Right cardiac atrium (tissue), 5 donors: ENCODE measurements around the gene SMIM31. TPM values are rescaled to one million over a fixed set of nuclear protein-coding genes. Genes with fewer than 3 reads are reported as not detected.

Experiments used
- ATAC-seq, 2 donors: fragments of 200-7000 bp; cut with Tn5 transposase; one replicate each; pipeline versions ENCODE4 v1.8.0 to v1.9.1; 2020; ENCODE audit warnings: moderate library complexity in 2 of 2, mild to moderate bottlenecking in 1 of 2
- DNase-seq, 3 donors: peaks; one replicate each; pipeline ENCODE4 v3.0.0-alpha.2; 2020
- H3K27ac ChIP-seq: one replicate; pipeline ENCODE4 v1.5.1; 2013; ENCODE audit warnings: mild to moderate bottlenecking, low read length, control low read depth, moderate library complexity
- H3K27me3 ChIP-seq: one replicate; pipeline ENCODE4 v1.6.1; 2013; ENCODE audit not compliant: control insufficient read depth, insufficient read depth
- H3K4me1 ChIP-seq: one replicate; pipeline ENCODE4 v1.6.1; 2013; ENCODE audit warnings: low read length; ENCODE audit not compliant: control insufficient read depth, insufficient read depth
- H3K4me3 ChIP-seq: one replicate; pipeline ENCODE4 v1.5.1; 2013; ENCODE audit warnings: low read length, control low read depth
- H3K9me3 ChIP-seq: one replicate; pipeline ENCODE4 v1.6.1; 2013; ENCODE audit warnings: low read length; ENCODE audit not compliant: control insufficient read depth
- WGBS: extraction: QIAGEN DNeasy Blood & Tissue Kit; methylation state at CpG from one replicate; pipeline ENCODE4 v1.1.7; 2013; 5-methylcytosine and 5-hydroxymethylcytosine counted together
- intact Hi-C, 4 donors: fragments of 100-400 bp; cut with DNase I; formaldehyde crosslinking; loops; one replicate each; pipeline versions ENCODE4 v1.11.0 to v1.14.0; 2022 to 2023
- polyA plus RNA-seq: library from polyadenylated mRNA; stranded (reverse); fragments of 200-250 nt; gene quantifications from one replicate; pipeline ENCODE4 v1.2.3, GENCODE V29; 2013
- total RNA-seq, 4 donors: library from RNA; stranded (reverse); fragmentation: NEBNext Ultra II Directional; extraction: Animal tissue kit (Norgen Biotek cat#: 25700); gene quantifications; one replicate each; pipeline ENCODE4 v1.2.1, GENCODE V29; 2021
- donor health status: healthy with polysubstance abuse.
- donor health status: DM: no; HTN: yes; CAD: no.
- donor health status: DM: no; HTN: no; CAD: no.
- donor health status: DM: no; HTN: yes; CAD: no; lungs with severe emphysema.
- donor health status: DM: yes; HTN: yes; CAD: no.

Gene SMIM31
- total and polyA plus RNA-seq, 5 donors, result not detected

DNA sequence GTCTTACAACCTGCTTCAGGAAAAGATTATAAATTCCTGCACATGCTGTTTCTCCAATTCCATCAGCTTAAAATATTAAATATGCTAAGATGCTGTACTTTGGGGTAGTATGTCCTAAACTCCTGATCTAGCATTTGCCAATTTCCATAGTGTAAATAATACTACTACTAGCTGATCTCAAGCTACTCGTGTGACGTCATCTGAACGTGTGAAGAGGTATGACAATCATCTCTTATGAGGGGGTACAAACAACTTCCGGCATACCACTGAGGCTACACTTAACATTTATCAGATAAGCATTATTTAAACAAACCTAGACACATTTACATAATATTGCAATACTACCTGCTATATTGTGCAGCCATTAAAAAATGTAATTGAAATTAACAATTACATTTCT is 70.7 kb downstream of the SMIM31 start:
- no peak overlapping the region for H3K27ac ChIP-seq
- H3K27me3 ChIP-seq, result no peaks in the 10 kb centered on the region
- DNase-seq (no peak), ATAC-seq (no peak)
- H3K9me3 ChIP-seq, result no peaks in the 10 kb centered on the region
- no peaks in the 10 kb centered on the region for H3K4me1 ChIP-seq
- 71% methylated on average over 4 of the region's 4 CpGs for WGBS
- intact Hi-C loops, result no loop called here
- no peak overlapping the region for H3K4me3 ChIP-seq

DNA sequence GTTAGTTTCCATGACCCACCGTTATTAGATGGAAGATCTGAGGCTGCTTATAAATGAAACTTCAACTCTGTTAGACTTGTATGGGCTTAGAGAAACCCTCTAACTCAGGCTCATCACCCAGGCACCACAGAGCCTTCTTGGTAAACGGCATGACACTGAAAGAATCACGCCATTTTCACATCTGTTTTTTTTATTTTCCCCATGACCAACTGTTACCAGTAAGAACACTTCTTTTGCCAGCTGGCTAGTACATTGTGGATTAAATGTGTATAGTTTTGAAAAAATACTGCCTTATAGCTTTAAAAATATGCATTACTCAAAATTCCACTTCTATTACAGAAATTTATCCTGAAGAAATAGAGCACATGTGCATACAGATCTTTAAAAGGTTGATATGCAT is 75.0 kb downstream of the SMIM31 start:
- DNase-seq (no peak), ATAC-seq (no peak)
- no peak overlapping the region for H3K27ac ChIP-seq
- no peaks in the 10 kb centered on the region for H3K9me3 ChIP-seq
- 71% methylated on average over 3 of the region's 3 CpGs for WGBS
- no peaks in the 10 kb centered on the region for H3K4me1 ChIP-seq
- intact Hi-C loops, result no loop called here
- no peaks in the 10 kb centered on the region for H3K27me3 ChIP-seq
- H3K4me3 ChIP-seq, result no peak overlapping the region

DNA sequence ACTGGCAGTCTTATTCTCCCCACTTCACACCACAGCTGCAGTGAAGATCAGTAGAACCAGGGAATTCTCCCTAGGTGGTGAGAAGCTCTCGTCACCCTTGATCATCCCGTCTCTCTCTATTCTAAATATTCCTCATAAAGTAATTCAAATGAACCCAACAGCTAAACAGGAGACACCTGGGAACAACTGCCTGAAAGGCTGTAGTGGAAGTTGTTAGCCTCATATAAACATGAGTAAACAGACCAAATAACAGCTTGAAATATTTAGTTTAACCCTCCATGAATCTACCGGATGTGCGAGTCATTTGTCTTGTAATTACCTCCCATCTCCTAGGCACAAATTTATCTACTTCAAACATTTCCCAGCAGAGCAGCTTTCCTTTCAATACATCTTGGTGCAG is 92.6 kb downstream of the SMIM31 start:
- DNase-seq, result no peak
- intact Hi-C loops, result no loop called here
- Histone ChIP-seq H3K27ac (no peak overlapping the region), H3K9me3 (no peaks in the 10 kb centered on the region), H3K4me1 (no peaks in the 10 kb centered on the region), H3K27me3 (no peaks in the 10 kb centered on the region), H3K4me3 (no peak overlapping the region)
- 56% methylated on average over 4 of the region's 4 CpGs for WGBS
- no peak for ATAC-seq

DNA sequence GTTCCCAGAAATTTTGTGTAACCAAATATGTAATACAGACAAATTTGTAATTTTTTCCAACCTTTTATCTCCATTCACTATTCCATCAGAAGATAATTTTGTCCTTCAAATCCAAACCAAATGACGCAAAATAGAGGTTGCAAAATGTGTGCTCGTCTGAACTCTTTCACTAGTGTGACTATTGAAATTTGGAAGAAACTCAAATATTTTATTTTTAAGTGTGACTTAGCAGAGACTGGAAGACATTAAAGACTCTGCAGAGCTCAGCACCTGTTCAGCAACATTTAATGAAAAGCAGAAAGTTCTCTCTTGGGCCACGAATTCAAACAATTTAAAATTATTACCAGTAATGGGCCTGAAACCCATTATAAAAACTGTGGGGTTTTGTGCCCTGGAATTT is 93.1 kb downstream of the SMIM31 start:
- no peak for ATAC-seq
- Histone ChIP-seq H3K27me3 (no peaks in the 10 kb centered on the region), H3K4me1 (no peaks in the 10 kb centered on the region), H3K4me3 (no peak overlapping the region), H3K27ac (no peak overlapping the region), H3K9me3 (no peaks in the 10 kb centered on the region)
- DNase-seq, result no peak
- intact Hi-C loops, result no loop called here
- WGBS, result 48% methylated on average over 3 of the region's 3 CpGs

DNA sequence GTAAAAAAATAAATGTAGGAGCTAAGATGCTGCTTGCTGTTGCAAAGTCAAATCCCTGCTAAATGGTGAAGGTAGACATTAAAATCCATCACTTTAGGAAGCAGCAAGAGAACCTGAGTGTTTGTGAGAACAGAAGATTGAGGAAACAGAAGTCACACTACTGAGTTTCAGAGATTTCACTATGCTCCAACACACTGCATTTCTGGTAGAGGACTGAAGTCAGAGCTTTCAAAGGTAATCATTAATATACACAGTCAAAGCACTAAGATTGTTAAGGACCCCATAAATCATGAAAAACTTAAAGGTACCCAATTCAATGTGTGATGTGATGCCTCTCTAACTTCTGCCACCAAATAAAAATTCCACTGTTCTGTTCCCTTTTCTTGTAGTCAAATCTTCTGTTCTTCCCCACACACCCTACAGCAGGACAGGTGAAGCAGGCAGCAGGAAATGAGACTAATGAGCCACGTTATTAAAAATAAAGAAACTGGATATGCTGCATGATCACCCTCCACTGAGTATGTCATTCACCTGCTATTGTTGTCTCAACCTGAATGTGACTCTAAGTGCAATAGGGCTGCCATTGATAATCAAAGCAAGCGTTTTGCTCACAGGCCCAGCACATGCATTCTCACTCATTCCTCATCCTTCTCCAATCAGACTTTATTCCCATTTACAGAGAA is 94.2 kb downstream of the SMIM31 start:
- no peak for ATAC-seq
- H3K9me3 ChIP-seq, result no peaks in the 10 kb centered on the region

More for the DNA sequence above, 94.2 kb downstream of the SMIM31 start:
- no peak for DNase-seq
- Histone ChIP-seq H3K4me1 (no peaks in the 10 kb centered on the region), H3K4me3 (no peak overlapping the region), H3K27ac (no peak overlapping the region), H3K27me3 (no peaks in the 10 kb centered on the region)
- 50% methylated on average over 2 of the region's 2 CpGs for WGBS
- intact Hi-C loops, result no loop called here

Other genes starting within 250 kb of the SMIM31 start
- not detected for gene APELA, start 123.0 kb downstream of the SMIM31 start, total RNA-seq
- not detected for gene APELA, start 123.0 kb downstream of the SMIM31 start, polyA plus RNA-seq
- 1 to 10 TPM; 3.0 to 4.2 (median 3.3) TPM for gene TRIM61, start 223.5 kb downstream of the SMIM31 start, total RNA-seq
- 2.3 TPM for gene TRIM61, start 223.5 kb downstream of the SMIM31 start, polyA plus RNA-seq